WERI-Rb-1 (cell line): Measurements from ENCODE around the gene RFXANK.

Source experiments
- DNase-seq: peaks from one replicate; pipeline ENCODE4 v3.0.0-alpha.2; 2020
- H3K27ac ChIP-seq: fragments of 250-450 bp; sonication (Bioruptor Pico); 2 replicates; pipeline ENCODE4 v1.5.1; 2020; ENCODE audit warnings: mild to moderate bottlenecking, moderate library complexity
- H3K27me3 ChIP-seq: fragments of 250-450 bp; sonication (Bioruptor Pico); 2 replicates; pipeline ENCODE4 v1.5.1; 2021; ENCODE audit warnings: mild to moderate bottlenecking, low read depth, moderate library complexity; ENCODE audit not compliant: insufficient read depth, severe bottlenecking
- H3K36me3 ChIP-seq: fragments of 250-450 bp; sonication (Bioruptor Pico); 2 replicates; pipeline ENCODE4 v1.5.1; 2020; ENCODE audit warnings: mild to moderate bottlenecking, moderate library complexity
- H3K4me3 ChIP-seq: 2 replicates; pipeline ENCODE4 v1.5.1; 2011; ENCODE audit warnings: low read depth, mild to moderate bottlenecking, control low read depth, low read length
- H3K9me3 ChIP-seq: fragments of 250-450 bp; sonication (Bioruptor Pico); 2 replicates; pipeline ENCODE4 v1.5.1; 2021; ENCODE audit warnings: mild to moderate bottlenecking, moderate library complexity; ENCODE audit not compliant: severe bottlenecking
- TF ChIP-seq, protein P1 (sequence below): IDR thresholded peaks from 2 replicates; pipeline ENCODE4 v1.5.1; 2011; ENCODE audit warnings: low read depth, mild to moderate bottlenecking, control low read depth, inconsistent platforms, low read length

RFXANK gene

DNA sequence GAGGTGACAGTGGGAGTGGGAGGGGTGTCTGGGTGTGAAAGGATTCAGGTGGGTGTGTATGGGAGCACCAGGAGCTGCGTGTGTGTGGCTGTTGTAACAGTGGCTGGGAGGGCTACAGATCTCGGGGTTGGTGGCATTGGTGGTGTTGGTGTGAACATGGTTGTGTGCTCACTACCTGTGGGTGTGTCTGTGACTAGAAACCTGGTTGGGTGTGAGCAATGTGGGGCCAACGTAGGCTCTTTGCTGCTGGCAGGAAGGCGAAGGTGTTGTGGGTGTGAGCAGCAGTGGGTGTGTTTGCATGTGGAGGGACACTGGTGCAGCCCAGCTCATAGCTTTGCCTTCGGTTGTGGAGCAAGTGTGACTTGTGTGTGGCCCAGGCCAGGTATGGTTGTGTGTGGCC, 14.9 kb downstream of the RFXANK start:
- H3K9me3 ChIP-seq = no peaks in the 10 kb centered on the region
- H3K27me3 ChIP-seq = no peaks in the 10 kb centered on the region
- no peak overlapping the region for H3K4me3 ChIP-seq
- DNase-seq = no peak
- peaks cover 9% of the 10 kb centered on the region for H3K36me3 ChIP-seq
- H3K27ac ChIP-seq = no peak overlapping the region
- TF ChIP-seq, protein P1, sequence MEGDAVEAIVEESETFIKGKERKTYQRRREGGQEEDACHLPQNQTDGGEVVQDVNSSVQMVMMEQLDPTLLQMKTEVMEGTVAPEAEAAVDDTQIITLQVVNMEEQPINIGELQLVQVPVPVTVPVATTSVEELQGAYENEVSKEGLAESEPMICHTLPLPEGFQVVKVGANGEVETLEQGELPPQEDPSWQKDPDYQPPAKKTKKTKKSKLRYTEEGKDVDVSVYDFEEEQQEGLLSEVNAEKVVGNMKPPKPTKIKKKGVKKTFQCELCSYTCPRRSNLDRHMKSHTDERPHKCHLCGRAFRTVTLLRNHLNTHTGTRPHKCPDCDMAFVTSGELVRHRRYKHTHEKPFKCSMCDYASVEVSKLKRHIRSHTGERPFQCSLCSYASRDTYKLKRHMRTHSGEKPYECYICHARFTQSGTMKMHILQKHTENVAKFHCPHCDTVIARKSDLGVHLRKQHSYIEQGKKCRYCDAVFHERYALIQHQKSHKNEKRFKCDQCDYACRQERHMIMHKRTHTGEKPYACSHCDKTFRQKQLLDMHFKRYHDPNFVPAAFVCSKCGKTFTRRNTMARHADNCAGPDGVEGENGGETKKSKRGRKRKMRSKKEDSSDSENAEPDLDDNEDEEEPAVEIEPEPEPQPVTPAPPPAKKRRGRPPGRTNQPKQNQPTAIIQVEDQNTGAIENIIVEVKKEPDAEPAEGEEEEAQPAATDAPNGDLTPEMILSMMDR = no peak

DNA sequence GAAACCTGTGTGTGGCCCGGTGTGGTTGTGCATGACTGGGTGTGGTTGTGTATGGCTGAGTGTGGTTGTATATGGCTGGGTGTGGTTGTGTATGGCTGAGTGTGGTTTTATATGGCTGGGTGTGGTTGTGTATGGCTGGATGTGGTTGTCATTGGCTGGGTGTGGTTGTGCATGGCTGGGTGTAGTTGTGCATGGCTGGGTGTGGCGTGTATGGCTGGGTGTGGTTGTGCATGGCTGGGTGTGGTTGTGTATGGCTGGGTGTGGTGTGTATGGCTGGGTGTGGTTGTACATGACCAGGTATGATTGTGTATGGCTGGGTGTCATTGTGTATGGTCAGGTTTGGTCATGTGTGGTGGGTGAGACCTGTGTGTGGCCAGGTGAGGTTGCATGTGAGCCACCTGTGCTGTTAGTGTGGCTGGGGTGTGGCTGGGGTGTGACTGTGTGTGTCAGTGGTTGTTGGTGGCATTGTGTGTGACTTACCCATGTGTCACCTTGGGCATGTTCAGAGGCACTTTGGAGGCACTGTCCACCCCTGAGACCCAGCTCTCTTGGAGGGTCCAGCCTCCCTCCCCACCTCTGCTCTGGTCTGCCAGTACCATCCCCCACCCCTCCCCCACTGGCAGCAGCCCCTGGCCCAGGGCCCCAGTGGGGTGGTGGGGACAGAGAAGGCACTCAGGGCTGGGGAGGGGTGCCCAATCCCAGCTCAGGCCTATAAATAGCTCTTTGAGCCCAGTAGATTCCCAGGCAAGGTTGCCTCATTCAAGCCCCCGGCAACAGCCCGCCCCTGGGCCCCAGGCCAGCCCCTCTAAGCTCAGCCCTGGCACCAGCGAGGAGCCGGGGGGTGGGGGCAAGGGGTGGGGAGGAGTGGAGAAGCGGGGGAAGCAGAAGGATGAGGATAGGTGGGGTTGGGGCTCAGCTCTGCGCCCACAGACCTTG, 15.8 kb downstream of the RFXANK start:
- H3K36me3 ChIP-seq = peaks cover under 1% of the 10 kb centered on the region; the same call in 1 of the 2 replicates
- no peak overlapping the region for H3K4me3 ChIP-seq
- no peak for DNase-seq
- H3K9me3 ChIP-seq = no peaks in the 10 kb centered on the region
- H3K27ac ChIP-seq = no peak overlapping the region
- TF ChIP-seq, protein P1 = no peak
- H3K27me3 ChIP-seq = no peaks in the 10 kb centered on the region

DNA sequence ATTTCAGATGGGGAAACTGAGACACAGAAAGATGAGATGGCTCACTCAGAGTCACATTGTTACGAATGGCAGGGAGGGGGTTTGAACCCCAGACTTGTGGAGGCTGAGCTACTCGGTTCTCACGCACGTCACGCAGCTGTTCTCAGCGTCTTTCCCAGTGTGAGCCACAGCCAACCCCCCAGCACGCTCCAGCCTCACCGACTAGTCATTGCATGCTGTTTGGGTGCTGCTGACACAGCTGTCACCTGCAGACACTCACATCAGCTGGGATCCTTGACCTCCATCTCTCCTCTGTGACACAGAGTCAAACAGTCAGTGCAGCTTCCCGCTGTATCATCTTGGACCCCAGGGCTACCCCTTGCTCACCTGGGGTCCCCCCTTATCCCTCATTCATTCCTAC, 17.3 kb downstream of the RFXANK start:
- TF ChIP-seq, protein P1 = no peak

DNA sequence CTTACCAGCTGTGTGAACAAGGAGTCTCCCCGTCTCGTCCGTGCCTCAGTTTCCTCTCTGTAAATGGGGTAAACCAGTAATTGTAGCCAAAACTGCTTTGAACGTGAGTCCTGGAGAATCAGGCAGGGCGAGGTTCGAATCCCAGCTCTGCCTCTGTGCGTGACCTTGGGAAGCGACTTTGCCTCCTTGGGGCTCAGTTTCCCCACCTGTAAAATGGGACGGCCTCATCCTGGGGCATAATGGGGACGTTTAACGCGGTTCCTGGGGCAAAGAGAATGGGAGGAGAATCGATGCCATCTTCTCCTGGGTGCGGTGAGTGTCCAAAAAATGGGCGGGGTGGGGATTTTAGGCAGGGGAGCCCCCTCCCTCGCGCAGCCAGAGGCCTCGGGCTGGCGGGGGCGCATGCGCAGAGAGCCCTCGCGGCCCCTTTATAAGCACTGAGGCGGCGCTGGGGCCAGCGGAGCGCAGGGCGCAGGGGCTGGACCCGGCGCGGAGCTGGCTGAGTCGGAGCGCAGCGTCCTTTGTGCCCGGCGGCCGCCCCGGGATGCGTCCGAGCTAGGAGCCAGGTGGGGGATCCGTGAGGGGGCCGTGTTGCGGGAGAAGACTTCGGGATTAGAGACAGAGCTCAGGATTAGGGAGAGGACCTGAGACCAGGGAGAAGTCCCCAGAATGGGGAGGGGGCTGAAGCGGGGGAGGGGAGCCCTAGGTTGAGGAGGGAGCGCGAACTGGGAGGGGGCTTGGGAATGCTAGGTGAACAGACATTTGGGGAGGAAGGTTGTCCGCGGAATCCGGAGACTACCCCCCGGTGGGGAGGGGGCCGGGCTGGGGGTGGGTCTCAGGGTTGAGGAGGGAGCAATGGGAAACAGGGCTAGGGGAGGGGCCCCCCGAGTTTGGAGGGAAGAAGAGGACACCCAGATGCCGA, 19.7 kb downstream of the RFXANK start, which contains the start of gene NCAN:
Gene NCAN (plus strand): TSS at position 460 of the 922 bp plus-strand sequence. CDS start 4,996 bp downstream, outside the sequence.
- H3K36me3 ChIP-seq = no peaks in the 10 kb centered on the region
- H3K27ac ChIP-seq = no peak within 1 kb of the TSS
- H3K4me3 ChIP-seq = peak within 1 kb of the TSS; percentile 41
- no peaks in the 10 kb centered on the region for H3K9me3 ChIP-seq
- no peaks in the 10 kb centered on the region for H3K27me3 ChIP-seq
- peak; percentile 48 for DNase-seq
- TF ChIP-seq, protein P1 = no peak

More for the DNA sequence above, 17.3 kb downstream of the RFXANK start:
- no peak overlapping the region for H3K4me3 ChIP-seq
- H3K27ac ChIP-seq = no peak overlapping the region
- no peak for DNase-seq
- no peaks in the 10 kb centered on the region for H3K27me3 ChIP-seq
- no peaks in the 10 kb centered on the region for H3K9me3 ChIP-seq
- H3K36me3 ChIP-seq = no peaks in the 10 kb centered on the region

DNA sequence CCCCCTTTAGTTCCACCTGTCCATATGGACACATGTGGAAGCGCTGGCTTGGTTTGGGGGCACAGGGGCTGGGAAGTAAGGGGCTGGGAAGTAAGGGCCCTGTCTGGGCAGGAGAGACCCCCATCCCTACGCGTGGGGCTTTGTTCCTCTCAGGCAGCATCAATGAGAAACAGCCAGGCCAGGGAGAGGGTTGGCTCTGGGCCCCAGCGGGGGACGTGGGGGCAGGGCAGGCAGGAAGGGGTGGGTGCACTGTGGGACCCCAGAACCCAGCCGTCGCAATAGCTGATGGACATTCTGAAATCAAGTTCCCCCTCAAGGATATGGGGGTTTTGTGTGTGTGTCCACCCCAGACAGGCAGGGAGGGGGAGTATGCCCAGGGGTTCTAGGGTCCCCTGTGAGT, 20.9 kb downstream of the RFXANK start:
- Histone ChIP-seq H3K4me3 (no peak overlapping the region), H3K36me3 (no peaks in the 10 kb centered on the region), H3K27ac (no peak overlapping the region), H3K9me3 (peaks cover 6% of the 10 kb centered on the region), H3K27me3 (no peaks in the 10 kb centered on the region)
- no peak for DNase-seq
- TF ChIP-seq, protein P1 = no peak
